Cerebellar cortex (tissue), 1 donor: Measurements from ENCODE around the gene LRP1.

ENCODE experiments used
- DNase-seq: peaks from one replicate; pipeline ENCODE4 v3.0.0-alpha.2; 2015; ENCODE audit warnings: low spot score

LRP1 gene

DNA sequence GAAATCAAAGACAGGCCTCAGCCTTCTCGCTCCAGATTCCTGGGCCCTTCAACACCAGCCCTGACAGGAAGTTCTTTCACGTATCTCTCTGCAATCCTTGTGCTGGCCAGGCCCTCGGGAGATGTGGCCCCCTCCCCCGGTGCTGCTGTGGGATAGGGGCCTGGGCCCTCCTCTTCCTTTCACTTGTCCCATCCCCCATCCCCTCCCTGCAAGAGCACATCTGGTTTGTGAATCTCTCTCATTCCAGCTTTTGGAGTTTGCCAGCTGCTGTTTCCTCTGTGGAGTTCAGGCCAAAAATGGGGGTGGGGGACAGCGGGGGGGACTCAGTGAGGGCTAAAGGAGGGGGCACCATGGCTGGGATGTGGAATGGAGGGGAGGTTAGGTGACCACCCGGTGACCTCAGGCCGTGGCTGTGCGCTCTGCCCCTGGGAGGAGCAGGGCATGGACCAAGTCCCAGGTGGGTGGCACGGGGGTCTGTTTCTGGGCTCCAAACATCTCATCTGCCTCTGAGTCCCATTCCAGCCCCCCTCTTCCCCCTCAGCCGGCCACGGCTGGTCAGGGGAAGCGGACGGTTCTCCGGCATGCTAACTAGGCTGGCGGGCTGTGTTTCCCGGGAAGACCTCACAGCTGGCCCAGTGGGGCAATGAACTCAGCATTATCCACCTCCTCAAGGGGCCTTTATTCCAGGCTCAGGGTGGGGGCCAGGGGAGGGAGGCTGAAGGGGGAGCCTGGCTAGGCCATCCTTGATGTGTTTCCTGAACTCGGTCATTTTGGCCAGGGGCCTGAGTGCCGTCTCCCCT lies 7.4 kb downstream of the LRP1 start:
- no peak for DNase-seq

DNA sequence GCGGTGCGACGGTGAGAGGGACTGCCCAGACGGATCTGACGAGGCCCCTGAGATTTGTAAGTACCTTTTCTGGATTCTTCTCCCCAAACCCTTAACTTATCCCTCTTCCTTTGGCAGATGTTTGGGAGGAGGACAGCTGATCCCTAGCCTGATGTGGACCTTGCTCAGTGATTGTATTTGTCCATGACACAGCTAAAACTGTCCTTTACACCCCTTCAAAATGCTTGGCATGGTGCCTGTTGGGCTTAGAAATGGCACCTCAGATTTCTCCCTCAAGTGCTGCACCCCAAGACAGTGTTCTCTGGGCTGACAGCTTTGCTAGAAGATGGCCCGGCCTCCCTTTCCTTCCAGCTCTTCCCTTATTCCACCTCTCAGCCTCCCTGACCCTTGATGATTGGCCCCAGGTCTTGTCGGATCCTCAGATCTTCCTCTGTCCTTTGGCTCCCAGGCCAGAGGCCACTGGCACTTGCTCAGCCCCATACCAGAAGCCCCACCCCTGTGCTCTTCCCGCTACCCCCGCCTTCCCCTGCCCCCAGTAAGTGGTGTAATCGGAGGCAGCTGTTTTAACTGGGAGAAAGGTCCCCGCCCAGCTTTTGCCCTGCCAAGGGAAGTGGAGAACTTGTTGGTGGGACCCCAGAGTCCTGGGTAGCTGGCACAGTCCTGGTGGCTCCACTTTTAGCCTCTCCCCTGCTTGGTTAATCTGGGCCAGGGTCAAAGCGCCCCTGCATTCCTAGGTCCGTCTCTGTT lies 10.4 kb downstream of the LRP1 start:
- DNase-seq: no peak

DNA sequence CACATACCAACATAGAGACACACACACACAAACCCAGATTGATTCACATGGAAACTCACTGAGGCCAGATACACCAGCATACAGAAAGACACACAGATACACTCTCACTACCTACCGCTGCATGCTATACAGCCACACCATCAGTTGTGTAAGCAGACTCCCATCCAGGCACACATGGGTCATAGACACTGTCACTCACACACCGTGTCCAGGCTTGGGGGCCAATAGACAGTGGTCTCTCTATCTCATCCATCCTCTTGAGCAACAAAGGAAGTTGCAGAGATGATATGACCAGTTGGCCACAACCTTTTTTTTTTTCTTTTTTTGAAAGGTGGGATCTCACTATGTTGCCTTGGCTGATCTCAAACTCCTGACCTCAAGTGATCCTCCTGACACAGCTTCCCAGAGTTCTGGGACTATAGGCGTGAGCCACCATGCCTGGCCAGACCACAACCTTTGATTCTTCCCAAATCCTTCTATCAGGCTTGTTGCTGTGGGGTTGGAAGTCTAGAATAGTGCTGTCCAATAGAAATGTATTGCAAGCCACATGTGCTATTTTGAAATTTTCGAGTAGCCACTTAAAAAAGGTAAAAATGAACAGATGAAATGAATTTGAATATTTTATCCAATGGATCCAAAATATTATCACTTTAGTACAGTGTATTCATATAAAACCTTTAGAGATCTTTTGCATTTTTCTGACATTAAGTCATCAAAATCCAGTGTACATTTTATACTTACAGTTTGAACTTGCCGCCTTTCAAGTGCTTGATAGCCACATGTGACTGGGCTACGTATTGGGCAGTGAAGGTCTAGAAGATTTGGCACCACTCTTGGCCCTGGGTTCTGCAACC lies 11.7 kb downstream of the LRP1 start:
- DNase-seq: no peak

DNA sequence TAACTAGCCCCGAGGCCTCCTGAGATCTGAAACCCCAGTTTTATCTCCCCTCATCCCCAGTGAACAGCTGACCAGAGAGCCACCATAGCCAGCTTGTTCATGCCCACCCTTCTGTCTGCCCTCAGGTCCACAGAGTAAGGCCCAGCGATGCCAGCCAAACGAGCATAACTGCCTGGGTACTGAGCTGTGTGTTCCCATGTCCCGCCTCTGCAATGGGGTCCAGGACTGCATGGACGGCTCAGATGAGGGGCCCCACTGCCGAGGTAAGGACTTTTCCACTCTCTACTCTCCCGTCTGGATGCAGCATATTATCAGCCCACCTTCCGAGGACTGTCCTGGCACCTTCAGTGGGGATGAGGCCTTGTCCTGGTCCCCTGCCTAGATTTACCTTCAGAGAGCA lies 13.0 kb downstream of the LRP1 start:
- no peak for DNase-seq

DNA sequence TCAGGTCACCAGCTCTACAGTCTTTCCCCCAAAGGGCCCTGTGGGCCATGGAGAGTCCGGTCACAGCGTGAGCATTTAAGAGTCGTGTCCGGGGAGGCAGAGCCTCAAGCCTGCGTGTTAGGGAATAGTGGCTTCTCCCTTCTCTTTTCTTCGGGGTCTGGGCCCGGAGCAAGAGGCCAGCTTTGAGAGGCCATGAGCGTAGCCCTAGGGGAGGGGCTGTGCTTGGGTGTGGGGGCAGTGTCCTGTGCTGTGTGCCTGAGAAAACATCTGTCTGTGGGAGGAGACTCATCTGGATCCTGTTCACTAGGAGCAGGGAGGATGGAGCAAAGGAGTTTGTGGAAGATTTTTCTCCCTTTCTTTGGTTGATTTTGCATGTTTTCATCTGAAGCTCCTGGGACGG lies 13.8 kb downstream of the LRP1 start:
- no peak for DNase-seq

DNA sequence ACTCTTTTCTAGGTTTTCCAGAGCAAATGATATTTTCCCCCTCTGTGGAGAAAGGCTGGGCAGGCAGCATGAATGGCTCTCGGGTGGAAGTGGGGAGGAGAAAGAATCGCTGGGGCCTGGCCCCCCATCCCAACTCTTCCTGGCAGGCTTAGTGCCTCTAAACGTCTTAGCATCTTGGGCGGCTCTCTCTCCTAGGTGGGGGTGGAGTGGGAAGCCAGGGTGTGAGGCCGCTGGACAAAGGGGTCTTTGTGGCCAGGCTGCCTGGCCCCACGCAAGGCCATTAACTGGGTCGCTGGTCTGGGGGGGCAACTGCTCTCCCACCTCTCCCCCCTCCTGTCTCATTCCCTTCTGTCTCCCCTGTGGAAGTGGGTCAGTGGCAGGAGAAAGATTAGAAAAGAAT lies 14.4 kb downstream of the LRP1 start:
- no peak for DNase-seq

DNA sequence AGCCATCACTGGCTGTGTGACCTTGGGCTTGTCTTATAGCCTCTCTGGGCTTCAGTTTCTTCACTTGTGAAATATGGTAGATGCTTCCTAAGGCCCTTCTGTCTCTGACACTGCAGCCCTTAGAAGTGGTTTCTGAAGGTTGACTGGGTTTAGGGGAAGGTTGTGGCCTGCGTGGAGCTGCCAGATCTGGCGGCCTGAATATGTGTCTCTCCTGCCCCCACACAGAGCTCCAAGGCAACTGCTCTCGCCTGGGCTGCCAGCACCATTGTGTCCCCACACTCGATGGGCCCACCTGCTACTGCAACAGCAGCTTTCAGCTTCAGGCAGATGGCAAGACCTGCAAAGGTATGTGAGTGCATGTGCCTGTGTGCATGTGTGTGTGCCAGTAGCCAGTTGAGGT lies 15.2 kb downstream of the LRP1 start:
- peak; percentile 63 for DNase-seq

DNA sequence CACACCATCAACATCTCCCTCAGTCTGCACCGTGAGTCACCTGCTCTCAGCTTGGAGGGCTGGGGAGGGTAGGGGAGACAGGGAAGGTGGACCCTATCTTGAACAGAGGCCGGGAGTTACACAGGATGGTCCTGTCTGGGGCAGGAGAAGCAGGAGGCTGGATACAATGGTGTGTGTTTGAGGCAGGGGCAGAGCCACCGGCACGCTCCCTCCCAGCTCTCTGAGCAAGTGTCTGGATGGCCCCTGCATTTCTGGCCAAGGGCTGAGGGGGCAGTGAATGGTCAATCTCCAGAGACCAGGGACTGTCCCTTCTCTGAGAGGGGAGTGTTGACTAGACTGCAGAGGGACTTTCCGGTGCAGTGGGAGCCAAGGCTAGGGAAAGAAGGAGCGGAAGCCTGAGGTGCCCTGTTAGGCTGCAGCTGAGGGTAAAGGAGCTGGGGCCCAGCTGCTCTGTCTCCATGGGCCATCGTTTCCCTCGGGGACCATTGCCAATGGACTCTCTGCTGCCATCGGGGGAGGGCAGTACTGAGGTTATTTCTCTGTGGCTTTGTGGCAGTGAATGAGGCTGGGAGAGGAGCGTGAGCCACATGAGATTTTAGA lies 17.3 kb downstream of the LRP1 start:
- no peak for DNase-seq

DNA sequence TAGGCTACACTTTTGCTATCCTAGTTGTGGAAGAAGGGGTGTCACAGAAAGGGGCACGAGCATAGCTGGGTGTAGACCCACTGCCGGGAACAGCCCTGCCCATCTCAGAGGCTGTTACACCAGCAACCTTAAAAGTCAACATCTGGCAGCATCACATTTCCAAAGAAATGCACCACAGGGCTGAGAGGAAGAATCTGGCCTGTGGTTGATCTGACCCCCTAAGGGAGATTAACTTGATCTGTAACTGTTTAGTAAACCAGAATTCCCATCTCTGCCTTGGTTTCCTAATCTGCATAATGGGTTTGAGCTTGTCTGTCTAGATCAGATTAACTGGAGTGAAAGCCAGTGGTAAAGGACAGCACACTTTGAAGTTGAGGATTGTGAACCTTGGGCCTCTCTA lies 17.8 kb downstream of the LRP1 start:
- DNase-seq: no peak

DNA sequence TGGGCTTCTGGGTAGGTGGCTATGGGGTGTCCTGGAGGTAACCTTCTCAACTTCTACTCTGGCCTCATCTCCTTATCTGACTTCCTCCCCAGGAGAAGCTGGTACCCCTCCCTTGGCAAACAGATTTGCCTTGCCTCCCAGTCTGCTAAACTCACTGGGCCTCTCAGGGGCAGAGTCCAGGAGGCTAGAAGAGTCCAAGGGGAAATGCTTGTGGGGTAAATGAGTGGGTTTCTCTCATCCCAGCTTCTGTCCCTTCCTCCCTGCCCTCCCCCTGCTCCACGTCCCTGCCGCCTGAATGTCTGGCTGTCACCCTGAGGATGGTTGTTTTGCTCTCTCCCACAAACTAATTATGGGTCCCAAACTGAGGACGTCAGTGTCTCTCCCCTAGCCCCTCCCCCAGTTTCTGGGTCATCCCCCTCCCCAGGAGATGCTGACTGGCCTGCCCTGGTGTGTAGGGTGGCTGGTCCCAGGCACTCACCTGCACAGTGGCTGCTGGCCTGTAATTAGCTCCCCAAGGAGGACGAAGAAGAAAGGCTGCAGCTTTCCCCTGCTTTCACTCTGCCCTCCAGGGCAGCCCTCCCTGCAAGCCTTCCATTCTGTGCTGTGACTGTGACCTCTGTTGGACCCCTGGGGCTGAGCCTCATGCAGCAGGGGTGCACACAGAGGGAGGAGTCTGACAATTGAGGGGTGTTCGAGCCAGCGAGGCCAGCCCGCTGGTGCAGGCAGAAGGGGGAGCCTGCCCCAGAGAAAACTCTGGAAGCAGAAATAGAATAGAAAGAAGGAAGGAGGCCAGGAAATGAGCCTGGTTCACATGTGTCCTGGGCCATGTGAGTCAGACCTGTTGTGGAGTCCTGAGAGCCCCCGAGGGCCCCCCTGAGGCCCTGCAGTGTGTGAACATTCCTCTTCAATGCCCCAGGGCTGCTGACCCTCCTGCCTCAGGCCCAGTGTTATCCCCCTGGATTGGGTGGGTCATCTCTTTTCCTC lies 19.0 kb downstream of the LRP1 start, which contains the start of gene LRP1-AS:
Gene LRP1-AS (minus strand): TSS at position 659 of the 984 bp plus-strand sequence.
- DNase-seq: no peak

DNA sequence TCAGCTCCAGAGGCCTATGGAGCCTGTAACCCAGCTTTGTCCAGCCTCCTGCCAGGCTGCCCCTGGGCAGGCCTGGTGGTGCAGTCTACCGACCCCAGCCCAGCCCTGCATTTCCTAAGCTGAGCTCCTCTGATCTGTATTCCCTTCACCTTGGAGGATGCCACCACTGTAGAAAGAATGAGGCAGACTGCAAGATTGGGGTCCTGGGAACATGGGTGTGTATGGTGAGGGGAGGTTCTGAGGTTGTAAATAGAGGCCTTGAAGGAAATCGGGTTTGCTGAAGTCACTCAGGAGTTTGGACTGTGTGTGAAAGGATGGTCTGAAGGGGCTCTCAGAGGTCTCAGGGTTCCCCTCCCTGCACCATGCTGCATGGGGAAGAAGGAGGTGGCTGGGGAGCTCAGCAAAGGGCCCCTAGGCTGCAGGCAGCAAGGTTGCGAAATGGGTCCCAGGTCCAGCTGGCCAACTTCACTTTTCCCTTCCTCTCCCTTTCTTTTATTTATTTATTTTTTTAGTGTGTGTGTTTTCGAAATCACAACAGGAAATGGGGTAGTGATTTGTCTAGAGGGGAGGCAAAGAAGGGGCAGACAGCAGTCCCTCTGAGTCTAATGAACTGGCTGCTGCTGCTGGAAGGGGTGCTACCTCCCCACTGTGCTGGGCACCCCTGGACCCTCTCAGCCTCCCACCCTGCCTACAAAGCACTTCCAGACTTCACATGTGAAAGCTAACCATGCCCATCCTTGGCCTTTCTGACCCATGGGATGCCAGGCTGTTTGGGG lies 20.4 kb downstream of the LRP1 start:
- no peak for DNase-seq

DNA sequence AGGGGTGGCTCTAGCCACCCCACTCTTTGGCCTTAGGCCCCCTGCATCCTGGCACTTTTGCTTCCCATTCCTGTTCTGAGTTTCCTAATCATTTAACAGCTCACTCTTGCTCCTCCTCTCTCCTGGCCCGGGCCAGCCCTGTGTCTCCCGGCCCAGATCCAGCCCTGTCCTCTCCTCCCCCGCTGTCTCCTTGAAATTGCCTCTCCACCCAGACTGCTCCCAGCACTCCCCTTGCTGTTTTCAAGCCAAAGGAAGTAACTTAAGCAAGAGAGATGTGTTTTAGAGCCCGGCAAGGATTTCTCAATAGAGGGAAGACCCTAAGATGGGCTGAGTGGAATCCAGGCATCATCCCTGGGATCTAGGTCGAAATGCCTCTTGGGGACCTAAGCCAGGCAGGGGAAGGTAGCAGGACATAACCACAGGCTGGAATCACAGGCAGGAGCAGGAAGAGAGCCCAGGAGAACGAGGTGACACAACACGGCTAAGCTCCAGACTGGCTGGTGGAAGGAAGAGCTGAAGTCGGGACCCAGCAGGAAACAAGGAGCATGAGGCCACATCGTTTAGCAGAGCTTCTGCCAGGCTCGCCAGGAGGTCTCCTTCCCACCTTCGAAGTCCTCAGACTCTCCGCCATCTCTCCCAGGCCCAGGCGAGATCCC lies 21.1 kb downstream of the LRP1 start:
- DNase-seq: peak; percentile 69

DNA sequence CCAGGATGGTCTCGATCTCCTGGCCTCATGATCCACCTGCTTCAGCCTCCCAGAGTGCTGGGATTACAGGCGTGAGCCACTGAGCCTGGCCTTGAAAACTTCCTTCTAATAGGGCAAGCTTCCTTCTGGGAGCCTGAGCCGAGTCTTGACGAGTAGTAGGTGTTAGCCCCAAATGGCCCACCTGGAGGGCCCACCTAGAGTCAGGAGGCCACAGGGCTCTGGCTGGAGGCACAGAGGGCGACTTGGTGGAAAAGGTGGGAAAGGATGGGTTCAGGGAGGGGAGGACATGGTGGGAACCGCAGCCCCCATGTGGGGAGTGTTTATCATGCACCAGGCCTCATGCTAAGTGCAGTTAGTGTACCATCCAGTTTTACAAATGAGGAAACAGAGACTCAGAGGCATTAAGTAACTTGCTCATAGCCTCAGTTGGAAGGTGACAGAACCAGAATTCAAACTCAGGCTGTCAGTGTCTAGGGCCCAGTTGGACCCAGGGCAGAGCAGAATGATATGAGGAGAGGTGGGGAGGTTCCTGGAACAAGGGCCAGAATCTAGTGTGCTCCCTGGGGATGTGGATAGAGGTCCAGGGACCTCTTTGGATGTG lies 22.2 kb downstream of the LRP1 start:
- DNase-seq: no peak

DNA sequence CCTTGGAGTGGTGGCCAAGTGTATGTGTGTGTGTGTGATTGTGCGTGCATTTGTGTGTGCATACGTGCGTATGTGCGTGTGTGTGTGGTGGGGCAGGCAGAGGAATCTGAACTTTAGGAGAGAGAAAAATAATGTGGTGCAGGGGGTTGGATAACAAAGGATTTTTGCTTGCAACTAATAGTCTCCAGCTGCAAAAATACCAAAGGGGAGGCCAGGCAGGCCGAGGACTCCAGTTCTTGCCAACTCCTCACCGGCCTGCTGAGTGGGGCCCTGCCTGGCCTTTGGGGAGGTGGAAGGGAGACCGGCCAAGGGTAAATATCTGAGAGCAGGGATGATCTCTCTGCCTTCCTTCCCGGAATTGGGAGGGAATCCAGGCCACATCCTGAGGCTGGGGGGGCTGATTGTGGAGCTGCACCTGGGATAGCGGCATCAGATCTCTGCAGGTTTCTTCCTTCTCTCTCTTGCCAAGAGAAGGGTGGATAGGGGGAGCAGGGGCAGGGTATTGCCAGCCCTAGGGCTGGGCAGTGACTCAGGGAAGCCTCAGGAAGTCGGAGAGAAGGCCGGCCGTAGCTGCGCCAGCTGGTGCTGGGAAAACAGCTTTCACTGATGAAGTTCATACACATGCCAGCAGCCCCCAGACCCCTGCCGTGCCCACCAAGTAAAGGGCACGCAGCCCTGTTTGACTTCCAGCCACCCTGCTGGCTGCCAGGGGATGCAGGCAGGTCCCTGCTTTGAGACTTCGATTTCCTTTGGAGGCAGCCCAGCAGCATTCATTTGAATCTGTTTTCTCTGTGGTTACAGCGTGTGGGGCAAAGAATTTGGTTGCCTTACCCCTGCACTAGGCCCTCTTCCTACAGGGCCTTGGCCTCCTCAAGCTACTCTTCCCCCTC lies 23.7 kb downstream of the LRP1 start:
- DNase-seq: peak; percentile 94

DNA sequence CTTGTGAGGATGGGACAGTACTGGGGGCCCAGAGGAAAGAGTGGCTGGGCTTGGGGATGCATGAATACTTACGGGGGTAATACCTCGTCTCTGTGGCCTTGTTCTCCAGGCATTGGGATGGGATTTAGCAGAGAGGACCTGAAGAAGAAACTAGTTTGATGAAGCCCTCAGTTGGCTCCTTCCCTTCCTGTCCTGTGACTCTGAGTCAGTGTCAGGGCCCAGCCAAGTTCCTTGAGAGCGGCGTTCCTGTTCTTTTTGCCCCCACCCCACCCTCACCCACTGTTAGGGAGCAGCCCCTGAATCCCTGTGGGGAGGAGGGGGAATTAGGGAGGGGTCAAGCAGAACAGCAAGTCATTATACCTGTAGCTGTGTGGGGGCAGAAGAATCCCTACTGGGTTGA lies 24.4 kb downstream of the LRP1 start:
- DNase-seq: no peak

DNA sequence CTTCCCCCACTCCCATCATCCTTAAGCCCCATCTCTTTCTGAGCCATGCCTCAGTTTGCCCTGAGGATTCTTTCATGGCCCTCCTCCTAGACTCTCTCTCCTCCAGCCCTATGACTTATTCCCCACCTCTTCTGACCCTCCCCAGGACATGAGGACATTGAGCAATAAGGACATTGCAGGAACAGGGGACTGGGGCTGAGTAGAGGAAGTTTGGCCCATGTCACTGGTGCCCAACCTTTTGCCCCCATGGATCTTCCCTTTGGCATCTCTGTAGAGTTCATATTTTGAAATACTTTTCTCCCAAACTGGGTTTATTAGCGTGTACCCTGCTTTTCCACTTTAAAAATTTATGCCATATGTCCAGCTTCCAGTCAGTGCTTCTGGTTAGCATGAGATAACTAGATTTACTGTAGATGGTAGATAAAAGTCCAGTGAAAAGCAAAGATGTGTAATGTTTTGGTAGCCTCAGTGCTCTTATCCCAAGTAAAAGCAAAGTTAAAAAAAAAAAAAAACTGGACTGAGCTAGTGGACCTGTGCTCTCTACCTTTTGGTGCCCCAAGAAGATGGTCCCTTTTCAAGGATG lies 25.2 kb downstream of the LRP1 start:
- no peak for DNase-seq

DNA sequence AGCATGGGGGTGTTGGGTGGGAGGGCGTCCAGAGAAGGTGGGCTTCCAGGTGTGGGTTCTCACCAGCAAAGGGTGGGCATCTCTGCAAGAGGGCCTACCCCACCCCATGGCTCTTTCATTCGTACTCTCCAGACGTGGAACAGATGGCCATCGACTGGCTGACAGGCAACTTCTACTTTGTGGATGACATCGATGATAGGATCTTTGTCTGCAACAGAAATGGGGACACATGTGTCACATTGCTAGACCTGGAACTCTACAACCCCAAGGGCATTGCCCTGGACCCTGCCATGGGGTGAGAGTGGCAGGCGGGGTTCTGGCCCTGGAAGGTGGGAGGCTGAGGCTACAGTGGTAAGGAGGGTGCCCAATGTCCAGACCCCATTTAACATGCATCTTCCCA lies 25.8 kb downstream of the LRP1 start:
- no peak for DNase-seq
